HTR-8/SVneo (cell line): ENCODE measurements around the gene MIB1.
"Not testable (repeated sequence)": the region's sequence is repeated elsewhere in the genome, so short reads cannot be mapped to it uniquely, and the experiment has no call there.

Experiments used
- DNase-seq: peaks from one replicate; pipeline ENCODE4 v3.0.0; 2011; ENCODE audit warnings: low spot score, mixed read lengths; ENCODE audit not compliant: insufficient read length
- FAIRE-seq: peaks from 2 replicates; lab custom pipeline; 2011; peaks lifted over from hg19 to GRCh38; lab: Jason Lieb, UNC

The MIB1 gene

DNA sequence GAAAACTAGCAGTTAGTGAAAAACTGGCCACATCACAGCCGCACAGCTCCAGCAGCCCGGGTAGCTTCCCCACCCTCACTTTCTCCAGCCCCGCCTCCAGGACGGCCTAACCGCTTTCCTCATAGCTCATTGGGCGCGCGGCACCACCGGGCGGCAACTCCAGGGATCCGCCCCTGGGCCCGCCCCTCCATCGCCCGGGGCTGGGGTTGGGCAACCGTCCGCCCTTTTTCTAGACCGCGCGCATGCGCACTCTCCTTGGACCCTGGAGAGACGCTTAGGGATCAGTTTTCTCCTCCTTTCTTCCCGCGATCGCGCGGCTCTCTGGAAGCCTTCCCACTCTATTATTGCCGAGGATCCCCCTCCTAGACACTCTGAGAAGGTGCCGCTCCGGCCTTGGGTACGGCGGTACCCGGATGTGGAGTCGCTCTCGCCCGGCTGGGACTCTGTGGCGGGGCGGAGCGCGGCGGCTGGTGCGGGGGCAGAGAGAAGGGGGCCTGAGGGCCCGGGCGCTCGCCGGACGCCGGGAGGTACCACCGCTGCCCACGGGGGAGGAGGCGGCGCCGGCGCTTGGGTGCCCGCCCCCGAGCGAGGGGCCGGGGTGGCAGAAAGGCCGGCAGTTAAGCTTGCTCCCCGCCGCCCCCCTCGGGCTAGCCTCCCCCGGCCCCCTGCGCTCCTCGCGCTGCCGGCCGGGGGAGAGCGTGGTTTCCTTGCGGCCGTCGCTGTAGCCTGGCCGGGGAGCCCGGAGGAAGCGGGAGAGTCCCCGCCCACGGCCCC, at the start of gene MIB1:
MIB1 (plus strand) TSS at position 255 of the 774 bp plus-strand sequence. CDS start 792 bp downstream, outside the sequence.
- FAIRE-seq, result peak; percentile 80
- peak; percentile 93 for DNase-seq

GRCh38 chr18:21693322-21693721, 47.3 kb upstream of the MIB1 start:
- FAIRE-seq, result peak; percentile 4

GRCh38 chr18:21700528-21701075, 40.0 kb upstream of the MIB1 start:
- DNase-seq, result no peak
- no peak for FAIRE-seq

More at GRCh38 chr18:21693322-21693721, 47.3 kb upstream of the MIB1 start:
- DNase-seq, result no peak

DNA sequence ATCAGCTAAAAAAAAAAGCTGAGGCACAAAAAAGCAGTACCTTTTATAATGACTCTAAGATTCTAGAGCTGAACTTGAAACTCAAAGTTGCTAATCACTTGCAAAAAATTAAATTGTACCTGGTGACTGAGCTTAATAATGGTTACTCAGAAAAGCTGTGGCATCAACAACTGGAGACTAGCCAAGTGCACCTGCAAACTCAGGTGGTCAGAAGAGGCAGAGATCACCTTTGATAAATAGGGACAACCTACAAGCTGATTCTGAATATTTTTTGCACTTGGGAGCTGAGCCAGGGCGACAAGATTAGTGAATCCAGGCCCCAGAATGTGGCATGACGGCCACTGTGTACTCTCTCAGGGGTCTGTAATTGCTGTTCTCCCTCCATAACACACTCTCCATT, 39.0 kb upstream of the MIB1 start:
- DNase-seq, result no peak
- no peak for FAIRE-seq

GRCh38 chr18:21702602-21703001, 38.0 kb upstream of the MIB1 start:
- DNase-seq, result no peak
- no peak for FAIRE-seq

DNA sequence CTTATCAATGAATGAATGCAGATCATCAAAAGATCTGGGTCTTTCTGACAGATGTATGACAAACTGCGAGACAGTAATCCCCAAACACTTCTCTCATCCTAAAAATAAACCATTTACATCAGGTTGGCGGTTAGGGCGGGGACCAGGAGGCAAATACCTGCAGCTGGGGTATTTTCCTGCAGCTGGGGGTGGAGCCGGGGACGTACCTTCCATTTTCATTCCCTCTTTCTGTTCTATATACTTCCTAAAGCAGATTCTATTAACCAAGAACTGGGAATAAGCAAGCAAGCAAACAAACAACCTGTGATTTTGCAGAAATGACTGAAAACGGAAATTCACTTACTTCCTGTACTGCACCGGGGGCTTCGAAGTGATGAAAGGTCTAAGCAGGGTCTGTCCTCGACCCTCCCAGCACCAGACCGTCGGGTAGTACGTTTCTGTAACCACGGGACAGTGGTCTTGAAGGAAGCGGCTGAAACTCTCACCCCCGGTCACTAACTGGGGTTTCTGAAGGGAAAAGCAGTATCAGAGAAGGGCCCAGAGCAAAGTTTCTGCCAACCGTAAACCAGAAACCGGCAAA, 37.3 kb upstream of the MIB1 start:
- FAIRE-seq (no peak), DNase-seq (peak; percentile 10)

DNA sequence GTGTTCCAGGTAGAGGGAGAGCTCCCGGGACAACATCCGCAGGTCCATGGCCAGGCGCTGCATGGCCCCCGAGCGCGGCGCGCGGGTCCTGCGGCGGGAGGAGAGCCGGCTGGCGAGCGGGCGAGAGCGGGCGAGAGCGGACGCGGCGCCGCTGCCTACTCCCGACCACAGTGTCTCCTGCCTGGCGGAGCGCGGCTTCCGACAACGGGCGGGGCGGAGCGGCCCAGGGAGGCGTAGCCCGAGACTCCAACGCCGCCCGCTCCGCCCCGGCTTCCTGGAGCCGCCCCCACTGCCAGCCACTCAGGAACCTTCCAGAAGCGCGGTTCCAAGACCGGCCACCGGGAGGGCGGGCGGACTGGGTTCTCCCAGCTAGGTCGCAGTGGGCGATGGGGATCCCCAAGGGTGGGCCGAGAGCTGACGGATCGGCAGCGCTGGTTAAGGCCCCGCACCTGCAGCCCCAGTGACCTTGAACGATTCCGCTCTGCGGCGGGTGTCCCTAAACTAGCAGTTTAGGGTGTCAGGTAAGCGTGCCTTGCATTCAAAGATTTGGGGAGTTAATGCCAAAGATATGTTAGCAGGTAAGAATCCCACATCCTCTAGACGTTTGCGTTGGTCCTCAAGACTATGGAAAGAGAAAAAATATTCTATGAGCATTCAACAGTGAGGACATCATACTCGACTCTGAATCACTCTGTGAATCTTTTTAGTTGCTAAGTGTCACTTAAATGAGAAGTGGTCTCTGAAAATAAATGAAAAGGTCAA, 35.8 kb upstream of the MIB1 start, which contains the start of gene ABHD3:
ABHD3 (minus strand) TSS at position 172 of the 762 bp plus-strand sequence; CDS start at position 63, 109 bp downstream.
- peak; percentile 85 for DNase-seq
- FAIRE-seq, result peak; percentile 64

DNA sequence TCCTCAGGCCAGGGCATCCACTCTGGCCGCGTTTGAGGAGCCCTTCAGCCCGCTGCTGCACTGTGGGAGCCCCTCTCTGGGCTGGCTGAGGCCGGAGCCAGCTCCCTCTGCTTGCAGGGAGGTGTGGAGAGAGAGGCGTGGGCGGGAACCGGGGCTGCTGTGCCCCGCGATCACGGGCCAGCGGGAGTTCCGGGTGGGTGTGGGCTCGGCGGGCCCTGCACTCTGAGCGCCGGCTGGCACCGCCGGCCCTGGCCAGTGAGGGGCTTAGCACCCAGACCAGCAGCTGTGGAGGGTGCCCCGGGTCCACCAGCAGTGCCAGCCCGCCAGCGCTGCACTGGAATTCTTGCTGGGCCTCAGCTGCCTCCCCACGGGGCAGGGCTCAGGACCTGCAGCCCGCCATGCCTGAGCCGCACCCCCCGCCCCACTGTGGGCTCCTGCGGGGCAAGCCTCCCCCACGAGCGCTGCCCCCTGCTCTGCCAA, 34.2 kb upstream of the MIB1 start:
- FAIRE-seq (no peak), DNase-seq (no peak)

DNA sequence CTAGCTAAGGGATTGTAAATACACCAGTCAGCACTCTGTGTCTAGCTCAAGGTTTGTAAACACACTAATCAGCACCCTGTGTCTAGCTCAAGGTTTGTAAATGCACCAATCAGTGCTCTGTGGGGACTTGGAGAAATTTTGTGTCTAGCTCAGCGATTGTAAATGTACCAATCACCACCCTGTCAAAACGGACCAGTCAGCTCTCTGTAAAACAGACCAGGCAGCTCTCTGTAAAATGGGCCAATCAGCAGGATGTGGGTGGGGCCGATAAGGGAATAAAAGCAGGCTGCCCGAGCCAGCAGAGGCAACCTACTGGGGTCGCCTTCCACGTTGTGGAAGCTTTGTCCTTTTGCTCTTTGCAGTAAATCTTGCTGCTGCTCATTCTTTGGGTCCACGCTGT, 33.5 kb upstream of the MIB1 start:
- FAIRE-seq, DNase-seq: not testable (repeated sequence)

- no peak for FAIRE-seq
- no peak for DNase-seq
Observed at GRCh38 chr18:21714474-21714873, 26.1 kb upstream of the MIB1 start.

DNA sequence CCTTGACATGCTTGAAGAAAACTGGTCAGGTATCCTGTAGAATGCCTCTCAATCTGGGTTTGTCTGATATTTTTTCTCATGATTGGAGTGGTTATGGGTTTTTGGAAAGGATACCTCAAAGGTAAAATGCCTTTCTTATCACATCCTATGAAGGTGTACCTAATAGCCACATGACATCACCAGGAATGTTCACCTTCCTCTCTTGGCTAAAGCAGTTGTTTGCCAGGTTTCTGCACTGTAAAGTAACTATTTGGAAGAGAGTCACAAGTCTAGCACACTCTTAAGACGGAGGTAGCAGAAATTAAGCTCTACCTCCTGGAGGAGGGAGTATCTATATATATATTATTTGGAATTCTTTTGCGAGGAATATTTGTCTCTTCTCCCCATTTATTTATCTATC, 17.9 kb upstream of the MIB1 start:
- no peak for FAIRE-seq
- no peak for DNase-seq

DNA sequence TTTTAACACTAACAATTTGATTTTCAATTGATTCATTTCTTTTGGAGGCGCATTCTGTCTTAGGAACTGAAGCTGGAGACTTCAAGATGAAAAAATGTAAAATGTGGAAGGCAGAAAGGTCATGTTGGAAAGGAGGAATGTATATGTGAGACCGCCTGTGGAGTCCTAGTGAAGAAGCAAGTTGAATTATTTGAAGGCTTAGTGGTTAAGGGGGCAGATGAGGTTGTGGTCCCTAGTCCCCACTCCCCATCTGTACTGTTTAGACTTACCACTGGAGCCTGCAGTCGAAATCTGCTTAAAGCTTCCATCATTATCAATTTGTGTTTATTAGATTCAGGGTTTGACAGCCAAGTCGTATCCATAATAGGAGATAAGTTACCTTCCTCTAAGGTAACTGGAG, 15.4 kb upstream of the MIB1 start:
- FAIRE-seq (no peak), DNase-seq (no peak)

GRCh38 chr18:21727702-21728101, 12.9 kb upstream of the MIB1 start:
- DNase-seq (no peak), FAIRE-seq (no peak)

GRCh38 chr18:21733011-21733410, 7.6 kb upstream of the MIB1 start:
- FAIRE-seq (no peak), DNase-seq (no peak)

- FAIRE-seq (no peak), DNase-seq (no peak)
Observed at GRCh38 chr18:21735452-21736015, 5.1 kb upstream of the MIB1 start.

DNA sequence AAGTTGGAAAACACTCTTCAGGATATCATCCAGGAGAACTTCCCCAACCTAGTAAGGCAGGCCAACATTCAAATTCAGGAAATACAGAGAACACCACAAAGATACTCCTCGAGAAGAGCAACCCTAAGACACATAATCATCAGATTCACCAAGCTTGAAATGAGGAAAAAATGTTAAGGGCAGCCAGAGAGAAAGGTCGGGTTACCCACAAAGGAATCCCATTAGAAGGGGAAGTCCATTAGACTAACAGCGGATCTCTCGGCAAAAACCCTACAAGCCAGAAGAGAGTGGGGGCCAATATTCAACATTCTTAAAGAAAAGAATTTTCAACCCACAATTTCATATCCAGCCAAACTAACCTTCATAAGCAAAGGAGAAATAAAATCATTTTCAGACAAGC, 3.7 kb upstream of the MIB1 start:
- not testable (repeated sequence) for FAIRE-seq, DNase-seq

- no peak for FAIRE-seq
Observed at GRCh38 chr18:21739604-21740537, 721 bp upstream of the MIB1 start.

DNA sequence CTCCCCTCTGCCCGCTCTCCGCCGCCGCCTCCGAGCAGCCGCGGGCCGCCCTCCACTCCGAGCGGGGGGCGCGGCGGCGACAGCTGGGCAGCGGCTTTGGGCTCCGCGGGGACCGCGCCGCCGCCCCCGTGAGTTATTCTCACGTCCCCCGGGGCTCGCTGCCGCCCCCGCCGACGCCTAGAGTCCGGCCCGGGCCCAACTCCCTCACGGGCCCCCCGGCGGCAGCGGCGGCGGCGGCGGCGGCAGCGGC, 645 bp downstream of the MIB1 start:
- FAIRE-seq, result no peak
- no peak for DNase-seq

More at GRCh38 chr18:21739604-21740537, 721 bp upstream of the MIB1 start:
- no peak for DNase-seq

- no peak for DNase-seq
- FAIRE-seq, result no peak
Observed at GRCh38 chr18:21741562-21742314, 1.1 kb downstream of the MIB1 start.
